Nephron progenitor cell (in vitro differentiated cells): ENCODE data around the gene TMEM200B.
"Not testable (repeated sequence)": the region's sequence is repeated elsewhere in the genome, so short reads cannot be mapped to it uniquely, and the experiment has no call there.

Experiments used
- DNase-seq: peaks from one replicate; pipeline ENCODE4 v3.0.0; 2021
- H3K27ac Mint-ChIP-seq: 2 replicates; pipeline ENCODE4 v1.8.0; 2021; ENCODE audit warnings: mild to moderate bottlenecking, moderate library complexity, mixed read lengths
- H3K27me3 Mint-ChIP-seq: 2 replicates; pipeline ENCODE4 v1.8.0; 2021; ENCODE audit warnings: mild to moderate bottlenecking, low read depth, mixed read lengths; ENCODE audit not compliant: poor library complexity
- H3K36me3 Mint-ChIP-seq: 2 replicates; pipeline ENCODE4 v1.8.0; 2021; ENCODE audit warnings: low read depth, mixed read lengths
- H3K4me1 Mint-ChIP-seq: 2 replicates; pipeline ENCODE4 v1.8.0; 2021; ENCODE audit warnings: mixed read lengths
- H3K4me3 Mint-ChIP-seq: 2 replicates; pipeline ENCODE4 v1.8.0; 2021; ENCODE audit warnings: mild to moderate bottlenecking, moderate library complexity, mixed read lengths
- H3K9me3 Mint-ChIP-seq: 2 replicates; pipeline ENCODE4 v1.8.0; 2021; ENCODE audit warnings: mild to moderate bottlenecking, moderate library complexity, mixed read lengths
- TF ChIP-seq, protein P1 (sequence below): fragments of 200-600 bp; sonication (generic); IDR thresholded peaks from 2 replicates; pipeline ENCODE4 v1.5.0; 2021; ENCODE audit warnings: antibody characterized with exemption

Gene TMEM200B

GRCh38 chr1:29083317-29084195 lies 40.1 kb downstream of the TMEM200B start:
- peaks cover 16% of the 10 kb centered on the region for H3K36me3 Mint-ChIP-seq
- TF ChIP-seq, protein P1, sequence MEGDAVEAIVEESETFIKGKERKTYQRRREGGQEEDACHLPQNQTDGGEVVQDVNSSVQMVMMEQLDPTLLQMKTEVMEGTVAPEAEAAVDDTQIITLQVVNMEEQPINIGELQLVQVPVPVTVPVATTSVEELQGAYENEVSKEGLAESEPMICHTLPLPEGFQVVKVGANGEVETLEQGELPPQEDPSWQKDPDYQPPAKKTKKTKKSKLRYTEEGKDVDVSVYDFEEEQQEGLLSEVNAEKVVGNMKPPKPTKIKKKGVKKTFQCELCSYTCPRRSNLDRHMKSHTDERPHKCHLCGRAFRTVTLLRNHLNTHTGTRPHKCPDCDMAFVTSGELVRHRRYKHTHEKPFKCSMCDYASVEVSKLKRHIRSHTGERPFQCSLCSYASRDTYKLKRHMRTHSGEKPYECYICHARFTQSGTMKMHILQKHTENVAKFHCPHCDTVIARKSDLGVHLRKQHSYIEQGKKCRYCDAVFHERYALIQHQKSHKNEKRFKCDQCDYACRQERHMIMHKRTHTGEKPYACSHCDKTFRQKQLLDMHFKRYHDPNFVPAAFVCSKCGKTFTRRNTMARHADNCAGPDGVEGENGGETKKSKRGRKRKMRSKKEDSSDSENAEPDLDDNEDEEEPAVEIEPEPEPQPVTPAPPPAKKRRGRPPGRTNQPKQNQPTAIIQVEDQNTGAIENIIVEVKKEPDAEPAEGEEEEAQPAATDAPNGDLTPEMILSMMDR = no peak
- no peaks in the 10 kb centered on the region for H3K9me3 Mint-ChIP-seq
- H3K4me1 Mint-ChIP-seq = no peaks in the 10 kb centered on the region
- H3K4me3 Mint-ChIP-seq = no peak overlapping the region
- DNase-seq = no peak
- H3K27me3 Mint-ChIP-seq = no peaks in the 10 kb centered on the region
- no peak overlapping the region for H3K27ac Mint-ChIP-seq

- Mint-ChIP-seq H3K4me1 (no peaks in the 10 kb centered on the region), H3K27me3 (no peaks in the 10 kb centered on the region), H3K4me3 (no peak overlapping the region), H3K27ac (peak overlapping the region; percentile 45), H3K36me3 (peaks cover 16% of the 10 kb centered on the region), H3K9me3 (no peaks in the 10 kb centered on the region)
- DNase-seq = no peak
- TF ChIP-seq, protein P1 = no peak
Observed at GRCh38 chr1:29082519-29082918, 41.2 kb downstream of the TMEM200B start.

GRCh38 chr1:29081201-29081600 lies 42.5 kb downstream of the TMEM200B start:
- Mint-ChIP-seq H3K9me3 (no peaks in the 10 kb centered on the region), H3K27ac (no peak overlapping the region), H3K4me1 (no peaks in the 10 kb centered on the region), H3K36me3 (peaks cover 12% of the 10 kb centered on the region), H3K27me3 (no peaks in the 10 kb centered on the region), H3K4me3 (no peak overlapping the region)
- no peak for DNase-seq
- TF ChIP-seq, protein P1 = no peak

- H3K9me3 Mint-ChIP-seq, H3K27ac Mint-ChIP-seq, H3K27me3 Mint-ChIP-seq, DNase-seq, H3K4me1 Mint-ChIP-seq, H3K36me3 Mint-ChIP-seq, H3K4me3 Mint-ChIP-seq: not testable (repeated sequence)
Observed at GRCh38 chr1:29079916-29080629, 43.6 kb downstream of the TMEM200B start.

GRCh38 chr1:29077155-29077554 lies 46.5 kb downstream of the TMEM200B start:
- no peak for DNase-seq
- Mint-ChIP-seq H3K9me3 (no peaks in the 10 kb centered on the region), H3K36me3 (peaks cover 5% of the 10 kb centered on the region), H3K4me1 (no peaks in the 10 kb centered on the region), H3K27ac (no peak overlapping the region), H3K27me3 (no peaks in the 10 kb centered on the region), H3K4me3 (no peak overlapping the region)
- TF ChIP-seq, protein P1 = no peak
